Activated CD4-positive, CD25-positive, alpha-beta regulatory T cell treated with anti-CD3 and anti-CD28 coated beads, Interleukin-2, amount 50 U/mL, for 72 hours (primary cell): Measurements from ENCODE around the gene STAM.
"Not testable (repeated sequence)": the region's sequence is repeated elsewhere in the genome, so short reads cannot be mapped to it uniquely, and the experiment has no call there.

Experiments
- DNase-seq: peaks from one replicate; pipeline ENCODE4 v3.0.0; 2021

STAM gene

DNA sequence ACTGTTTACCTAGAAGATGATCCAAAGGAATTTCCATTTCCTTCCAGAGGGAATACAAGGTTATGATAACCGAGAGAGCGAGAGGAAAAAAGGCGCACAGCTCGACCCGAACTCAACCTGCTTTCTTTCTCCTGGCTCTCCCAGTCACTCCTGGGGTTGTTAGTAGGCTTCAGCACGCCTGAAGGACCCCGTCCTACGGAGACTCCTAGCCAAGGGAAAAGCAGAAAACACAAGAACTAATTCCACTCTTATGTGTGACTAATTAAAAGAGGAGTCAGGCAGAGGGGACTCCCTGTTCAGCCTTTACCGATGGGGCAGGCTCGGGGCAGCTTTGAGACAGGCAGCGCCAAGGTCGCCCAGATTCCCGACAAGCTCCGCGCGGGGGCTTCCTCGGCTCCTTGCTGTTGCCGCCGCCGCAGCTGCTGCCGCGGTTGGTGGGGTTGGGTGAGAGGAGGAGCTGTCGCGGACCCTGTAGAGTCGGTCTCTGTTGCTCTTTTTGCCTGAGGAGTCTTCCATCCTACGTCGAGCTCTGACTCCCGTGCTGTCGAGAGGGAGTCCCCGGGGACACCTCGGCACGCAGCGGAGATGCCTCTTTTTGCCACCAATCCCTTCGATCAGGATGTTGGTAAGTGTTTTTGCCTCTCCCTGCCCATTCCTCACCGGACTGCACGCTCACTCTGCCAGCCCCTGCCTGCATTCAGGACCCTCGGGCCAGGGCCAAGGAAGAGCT lies at the start of gene STAM:
Gene STAM (plus strand): TSS at position 397 of the 730 bp plus-strand sequence. CDS start 189 bp downstream, at position 586.
- peak; percentile 91 for DNase-seq

DNA sequence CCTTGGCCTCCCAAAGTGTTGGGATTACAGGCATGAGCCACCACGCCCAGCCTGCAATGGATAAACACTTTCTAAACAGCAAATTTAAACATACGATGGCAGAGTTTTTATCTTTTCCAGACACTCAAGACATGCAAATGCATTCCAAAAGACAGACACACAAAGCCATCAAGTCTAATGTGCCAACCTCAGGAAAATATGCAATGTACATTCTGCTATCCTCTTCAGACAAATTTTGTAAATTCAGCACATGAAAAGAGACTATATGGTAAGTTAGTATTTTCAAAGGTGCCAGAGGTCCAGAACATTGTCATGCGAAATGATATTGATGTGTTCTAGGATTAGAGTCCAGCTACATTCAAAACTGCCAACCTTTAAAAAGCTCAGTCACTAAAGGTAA lies 46.6 kb upstream of the STAM start:
- no peak for DNase-seq

DNA sequence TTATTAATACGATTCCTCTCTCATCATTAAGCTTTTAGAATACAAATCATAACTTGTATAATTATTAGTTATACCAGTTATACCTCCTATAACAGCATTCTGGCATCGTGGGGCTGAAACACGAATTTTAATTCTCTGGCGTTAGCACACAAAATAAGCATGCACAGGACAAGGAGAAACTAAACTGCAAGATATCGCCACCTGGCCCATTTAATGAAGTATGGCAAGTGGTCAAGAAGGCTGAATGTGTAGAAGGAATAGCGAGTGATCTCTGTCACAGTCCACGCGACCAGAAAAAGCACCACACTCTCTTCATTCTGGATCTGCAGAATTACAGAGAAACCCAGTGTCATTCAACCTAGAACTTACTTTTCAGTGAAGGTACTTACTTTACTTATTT lies 44.9 kb upstream of the STAM start:
- DNase-seq = no peak

- no peak for DNase-seq
These were observed 38.0 kb upstream of the STAM start for GRCh38 chr10:17605936-17606335.

DNA sequence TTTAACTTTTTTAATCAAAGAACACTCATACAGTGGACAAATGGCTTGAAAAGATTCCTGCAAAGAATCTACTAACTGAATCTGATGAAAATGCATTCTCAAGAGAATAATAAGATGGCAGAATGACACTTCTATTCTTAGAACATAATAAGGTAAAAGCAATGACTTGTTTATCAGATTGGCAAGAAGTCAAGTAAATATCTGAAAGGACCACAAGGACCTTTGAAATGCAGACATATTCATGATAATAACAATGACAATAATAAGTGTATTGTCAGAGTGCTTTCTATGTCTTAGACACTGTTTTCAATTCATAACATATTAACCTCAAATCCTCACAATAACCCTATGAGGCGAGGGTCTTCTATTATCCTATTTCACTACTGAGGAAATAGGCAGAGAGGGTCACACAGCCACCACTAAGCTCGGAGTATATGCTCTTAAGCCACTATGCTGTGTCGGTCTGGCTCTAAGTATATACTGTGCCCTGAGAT lies 37.4 kb upstream of the STAM start:
- DNase-seq = no peak

- no peak for DNase-seq
These were observed 36.9 kb upstream of the STAM start for GRCh38 chr10:17607060-17607459.

GRCh38 chr10:17607603-17608332 lies 36.2 kb upstream of the STAM start:
- no peak for DNase-seq

GRCh38 chr10:17609523-17610079 lies 34.4 kb upstream of the STAM start:
- DNase-seq = no peak

DNA sequence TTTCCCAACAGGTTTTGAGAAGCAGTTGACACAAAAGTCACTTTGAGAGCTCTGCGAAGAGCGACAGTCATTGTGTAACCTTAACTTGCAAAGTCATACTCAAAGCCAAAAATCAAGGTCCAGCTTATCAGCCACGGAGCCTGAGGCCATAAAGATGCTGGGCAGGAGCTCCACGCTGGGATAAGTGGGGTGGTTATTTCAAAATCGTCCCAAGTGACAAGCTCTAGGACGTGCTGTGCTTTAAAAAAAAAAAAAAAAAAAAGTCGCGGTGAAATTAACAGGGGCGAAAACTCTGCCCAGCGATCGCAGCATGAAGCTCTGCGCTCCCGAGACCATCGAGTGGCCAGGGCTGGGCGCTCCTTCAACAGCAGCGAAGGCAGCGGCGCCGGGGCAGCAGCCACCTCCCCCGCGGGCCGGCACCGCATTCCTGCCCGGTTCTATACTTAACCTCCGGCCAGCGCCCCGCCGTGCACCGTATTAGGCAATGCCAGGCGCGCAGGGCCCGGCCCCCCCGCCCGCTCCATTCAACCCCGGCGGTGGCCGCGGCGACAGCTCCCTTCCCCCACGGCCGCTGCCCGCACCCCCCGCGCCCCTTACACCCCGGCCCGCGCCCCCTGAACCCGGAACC lies 27.4 kb upstream of the STAM start:
- DNase-seq = no peak

GRCh38 chr10:17617031-17617911 lies 26.7 kb upstream of the STAM start, which contains the start of gene HACD1:
Gene HACD1, minus strand, starts transcription at chr10:17617374. Its CDS starts 35 bp downstream, at chr10:17617339.
- DNase-seq = peak; percentile 62

DNA sequence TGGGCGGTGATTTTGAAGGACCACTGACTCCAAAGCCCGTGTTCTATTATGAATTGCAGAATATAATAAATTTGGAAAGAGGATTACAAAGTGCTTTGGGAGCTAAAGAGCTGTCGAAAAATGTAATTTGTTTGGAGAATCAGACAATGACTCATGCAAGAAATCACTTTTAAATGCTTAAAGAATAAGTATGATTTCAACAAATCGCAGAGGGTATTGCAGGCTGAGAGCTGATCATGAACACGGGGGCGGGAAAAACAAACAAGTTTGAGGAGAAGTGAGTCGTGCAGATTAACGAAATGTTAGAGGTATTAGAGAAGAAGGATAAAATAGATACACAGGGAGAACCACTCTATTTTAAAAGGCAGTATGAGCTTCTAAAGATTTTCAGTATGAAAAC lies 21.9 kb upstream of the STAM start:
- no peak for DNase-seq

- DNase-seq = no peak
These were observed 19.0 kb upstream of the STAM start for GRCh38 chr10:17624996-17625395.

GRCh38 chr10:17626656-17627055 lies 17.3 kb upstream of the STAM start:
- no peak for DNase-seq

GRCh38 chr10:17632590-17632989 lies 11.4 kb upstream of the STAM start:
- not testable (repeated sequence) for DNase-seq

- DNase-seq = no peak
These were observed 10.6 kb upstream of the STAM start for GRCh38 chr10:17633353-17633752.

DNA sequence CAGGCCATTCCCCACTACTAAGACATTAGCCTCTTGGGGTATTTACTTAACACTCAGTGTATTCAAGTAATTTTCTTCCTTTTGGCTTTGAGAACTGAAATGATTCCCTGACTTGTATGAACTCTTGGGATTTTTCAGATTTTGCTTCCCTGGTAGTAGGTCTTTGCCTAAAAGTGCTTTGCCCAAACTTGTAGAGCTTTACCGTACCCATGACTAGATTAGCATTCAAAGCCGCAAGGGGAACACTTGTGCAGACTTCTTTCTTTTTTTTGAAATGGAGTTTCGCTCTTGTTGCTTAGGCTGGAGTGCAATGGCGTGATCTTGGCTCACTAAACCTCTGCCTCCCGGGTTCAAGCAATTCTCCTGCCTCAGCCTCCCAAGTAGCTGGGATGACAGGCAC lies 6.1 kb upstream of the STAM start:
- DNase-seq = no peak

DNA sequence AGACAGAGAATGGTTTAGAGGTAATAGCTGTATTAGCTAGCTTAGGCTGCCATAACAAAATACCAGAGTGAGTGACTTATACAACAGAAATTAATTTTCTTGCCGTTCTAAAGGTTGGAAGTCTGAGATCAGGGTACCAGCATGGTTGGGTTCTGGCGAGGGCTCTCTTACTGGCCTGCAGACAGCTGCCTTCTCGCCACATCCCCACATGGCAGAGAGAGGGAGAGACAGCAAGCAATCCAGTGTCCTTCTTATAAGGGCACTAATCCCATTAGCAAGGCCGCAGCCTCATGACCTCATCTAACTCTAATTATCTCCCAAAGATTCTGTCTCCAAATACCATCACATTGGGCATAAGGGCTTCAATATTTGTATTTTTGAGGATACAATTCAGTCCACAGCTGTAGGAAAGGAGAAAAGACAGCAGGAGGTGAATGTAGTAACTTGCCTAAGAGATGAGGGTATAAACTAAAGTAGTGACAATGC lies 3.6 kb upstream of the STAM start:
- DNase-seq = no peak

DNA sequence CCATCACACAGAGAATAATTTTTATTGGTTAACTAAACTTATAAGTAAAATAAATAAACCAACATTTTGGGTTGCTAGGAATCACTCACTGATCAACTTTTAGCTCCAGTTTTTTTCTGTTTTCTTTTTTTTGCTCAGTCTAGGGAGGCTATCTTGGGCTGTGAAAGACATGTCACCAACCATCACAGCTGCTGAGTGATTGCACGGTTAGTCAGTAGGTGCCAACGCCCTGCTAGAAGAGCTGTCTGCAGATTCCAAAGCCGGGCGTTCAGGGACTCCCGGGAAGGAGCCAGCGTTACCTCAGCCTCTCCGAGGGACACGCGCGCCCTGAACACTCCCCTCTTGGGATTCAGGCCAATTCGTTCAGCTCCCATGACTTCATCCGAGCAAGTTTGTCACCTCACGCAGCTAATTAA lies 604 bp upstream of the STAM start:
- DNase-seq = peak; percentile 48

GRCh38 chr10:17644485-17644943 lies 563 bp downstream of the STAM start:
- no peak for DNase-seq

- DNase-seq = no peak
These were observed 1.8 kb downstream of the STAM start for GRCh38 chr10:17645621-17646345.

DNA sequence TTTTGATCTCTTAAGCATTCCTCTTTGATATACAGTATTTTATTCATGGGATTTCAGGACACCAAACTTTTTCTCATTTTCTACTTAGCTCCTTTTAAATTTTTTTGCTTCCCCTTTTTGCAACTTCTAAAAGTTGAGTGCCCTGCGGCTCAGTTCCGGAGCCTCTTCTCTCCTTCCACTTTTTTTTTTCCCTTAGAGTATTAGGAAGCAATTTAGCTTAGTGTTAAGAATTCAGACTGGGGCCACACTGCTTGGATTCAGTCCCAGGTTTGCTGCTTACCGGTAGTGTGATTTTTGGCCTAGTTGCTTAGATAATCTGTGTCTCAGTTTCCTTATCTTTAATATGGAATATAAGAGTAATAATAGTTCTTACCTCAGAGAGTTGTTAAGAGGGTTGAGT lies 3.4 kb downstream of the STAM start:
- DNase-seq = no peak
